ENCODE measurements around the gene TAS1R3. TPM values are rescaled to one million over a fixed set of nuclear protein-coding genes. Genes with fewer than 3 reads are reported as not detected.

Gene TAS1R3
- total RNA-seq, 2 experiments from 2014 or later, result 0.99 to 1.1 TPM

GRCh38 chr1:1325288-1326074, 5.6 kb upstream of the TAS1R3 start:
- TF ChIP-seq, protein P1, sequence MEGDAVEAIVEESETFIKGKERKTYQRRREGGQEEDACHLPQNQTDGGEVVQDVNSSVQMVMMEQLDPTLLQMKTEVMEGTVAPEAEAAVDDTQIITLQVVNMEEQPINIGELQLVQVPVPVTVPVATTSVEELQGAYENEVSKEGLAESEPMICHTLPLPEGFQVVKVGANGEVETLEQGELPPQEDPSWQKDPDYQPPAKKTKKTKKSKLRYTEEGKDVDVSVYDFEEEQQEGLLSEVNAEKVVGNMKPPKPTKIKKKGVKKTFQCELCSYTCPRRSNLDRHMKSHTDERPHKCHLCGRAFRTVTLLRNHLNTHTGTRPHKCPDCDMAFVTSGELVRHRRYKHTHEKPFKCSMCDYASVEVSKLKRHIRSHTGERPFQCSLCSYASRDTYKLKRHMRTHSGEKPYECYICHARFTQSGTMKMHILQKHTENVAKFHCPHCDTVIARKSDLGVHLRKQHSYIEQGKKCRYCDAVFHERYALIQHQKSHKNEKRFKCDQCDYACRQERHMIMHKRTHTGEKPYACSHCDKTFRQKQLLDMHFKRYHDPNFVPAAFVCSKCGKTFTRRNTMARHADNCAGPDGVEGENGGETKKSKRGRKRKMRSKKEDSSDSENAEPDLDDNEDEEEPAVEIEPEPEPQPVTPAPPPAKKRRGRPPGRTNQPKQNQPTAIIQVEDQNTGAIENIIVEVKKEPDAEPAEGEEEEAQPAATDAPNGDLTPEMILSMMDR (conservative IDR thresholded peaks at IDR 0.05; ENCODE audit: low read length), result no peak
- no peak for TF ChIP-seq EZH2phosphoT487 (IDR thresholded peaks at IDR 0.05; ENCODE audit: borderline replicate concordance, low read depth, low read length)
- Histone ChIP-seq H3K9me2 (ENCODE audit: insufficient read depth, low read length) (no peaks in the 10 kb centered on the region), H3K9me3 (ENCODE audit: low read length) (no peaks in the 10 kb centered on the region), H3K79me2 (ENCODE audit: insufficient read depth, low read depth, low read length) (peaks cover 40% of the 10 kb centered on the region), H3K4me3 (ENCODE audit: low read depth, low read length, poor library complexity, severe bottlenecking) (peak overlapping the region; percentile 84), H3K4me2 (ENCODE audit: low read length) (peak overlapping the region; percentile 95), H3K27ac (ENCODE audit: low read depth, low read length, poor library complexity, severe bottlenecking) (peak overlapping the region; percentile 36), H3K4me1 (ENCODE audit: insufficient read depth, low read length, poor library complexity, severe bottlenecking) (peaks cover 25% of the 10 kb centered on the region), H3K36me3 (ENCODE audit: insufficient read depth, low read length) (peaks cover 42% of the 10 kb centered on the region; the same call in 1 of the 2 replicates), H4K20me1 (ENCODE audit: insufficient read depth, low read length) (peaks cover 3% of the 10 kb centered on the region; the same call in 1 of the 2 replicates), H2AFZ (ENCODE audit: low read length) (no peak overlapping the region)
- no TSS peak for BruUV-seq (replicated peaks)
- peak; percentile 27 for DNase-seq (ENCODE audit: low spot score)
- intact Hi-C loops (cut with micrococcal nuclease; ENCODE audit: unreplicated experiment), result loop anchor here (2.0 kb wide), 2 partner anchors 17 to 49 kb away; partner anchors contain the start of genes AURKAIP1 and PUSL1
- ChIA-PET POLR2A (no interaction called here), CTCF (ENCODE audit: unreplicated experiment) (no interaction called here)

GRCh38 chr1:1326075-1326605, 4.9 kb upstream of the TAS1R3 start:
- TF ChIP-seq EZH2phosphoT487 (IDR thresholded peaks at IDR 0.05; ENCODE audit: borderline replicate concordance, low read depth, low read length), result no peak
- TF ChIP-seq, protein P1 (conservative IDR thresholded peaks at IDR 0.05; ENCODE audit: low read length), result no peak
- peaks cover 35% of the 10 kb centered on the region; the same call in 1 of the 2 replicates for H3K36me3 ChIP-seq (ENCODE audit: insufficient read depth, low read length)
- H4K20me1 ChIP-seq (ENCODE audit: insufficient read depth, low read length), result peaks cover 3% of the 10 kb centered on the region; the same call in 1 of the 2 replicates
- no peaks in the 10 kb centered on the region for H3K9me2 ChIP-seq (ENCODE audit: insufficient read depth, low read length)
- H3K4me1 ChIP-seq (ENCODE audit: insufficient read depth, low read length, poor library complexity, severe bottlenecking), result peaks cover 25% of the 10 kb centered on the region
- H3K27ac ChIP-seq (ENCODE audit: low read depth, low read length, poor library complexity, severe bottlenecking), result peak overlapping the region; percentile 36
- intact Hi-C loops (cut with micrococcal nuclease; ENCODE audit: unreplicated experiment), result no loop called here
- no peaks in the 10 kb centered on the region for H3K9me3 ChIP-seq (ENCODE audit: low read length)
- H3K4me2 ChIP-seq (ENCODE audit: low read length), result peak overlapping the region; percentile 95
- CTCF ChIA-PET (ENCODE audit: unreplicated experiment), result no interaction called here
- DNase-seq (ENCODE audit: low spot score), result peak; percentile 40
- POLR2A ChIA-PET, result no interaction called here
- no TSS peak for BruUV-seq (replicated peaks)
- peaks cover 35% of the 10 kb centered on the region for H3K79me2 ChIP-seq (ENCODE audit: insufficient read depth, low read depth, low read length)
- H2AFZ ChIP-seq (ENCODE audit: low read length), result no peak overlapping the region
- H3K4me3 ChIP-seq (ENCODE audit: low read depth, low read length, poor library complexity, severe bottlenecking), result peak overlapping the region; percentile 84

DNA sequence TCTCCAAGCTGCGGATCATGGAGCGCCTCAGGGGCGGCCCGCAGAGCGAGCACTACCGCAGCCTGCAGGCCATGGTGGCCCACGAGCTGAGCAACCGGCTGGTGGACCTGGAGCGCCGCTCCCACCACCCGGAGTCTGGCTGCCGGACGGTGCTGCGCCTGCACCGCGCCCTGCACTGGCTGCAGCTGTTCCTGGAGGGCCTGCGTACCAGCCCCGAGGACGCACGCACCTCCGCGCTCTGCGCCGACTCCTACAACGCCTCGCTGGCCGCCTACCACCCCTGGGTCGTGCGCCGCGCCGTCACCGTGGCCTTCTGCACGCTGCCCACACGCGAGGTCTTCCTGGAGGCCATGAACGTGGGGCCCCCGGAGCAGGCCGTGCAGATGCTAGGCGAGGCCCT, 3.8 kb upstream of the TAS1R3 start:
- Histone ChIP-seq H3K4me1 (ENCODE audit: insufficient read depth, low read length, poor library complexity, severe bottlenecking) (peaks cover 25% of the 10 kb centered on the region), H3K4me2 (ENCODE audit: low read length) (no peak overlapping the region), H3K4me3 (ENCODE audit: low read depth, low read length, poor library complexity, severe bottlenecking) (no peak overlapping the region), H4K20me1 (ENCODE audit: insufficient read depth, low read length) (peaks cover 3% of the 10 kb centered on the region; the same call in 1 of the 2 replicates), H3K9me3 (ENCODE audit: low read length) (no peaks in the 10 kb centered on the region), H3K27ac (ENCODE audit: low read depth, low read length, poor library complexity, severe bottlenecking) (no peak overlapping the region), H3K36me3 (ENCODE audit: insufficient read depth, low read length) (peaks cover 25% of the 10 kb centered on the region; the same call in 1 of the 2 replicates), H3K9me2 (ENCODE audit: insufficient read depth, low read length) (no peaks in the 10 kb centered on the region), H2AFZ (ENCODE audit: low read length) (no peak overlapping the region), H3K79me2 (ENCODE audit: insufficient read depth, low read depth, low read length) (peaks cover 23% of the 10 kb centered on the region)
- TF ChIP-seq EZH2phosphoT487 (IDR thresholded peaks at IDR 0.05; ENCODE audit: borderline replicate concordance, low read depth, low read length), result no peak
- TF ChIP-seq, protein P1 (conservative IDR thresholded peaks at IDR 0.05; ENCODE audit: low read length), result no peak
- intact Hi-C loops (cut with micrococcal nuclease; ENCODE audit: unreplicated experiment), result no loop called here
- BruUV-seq (replicated peaks), result TSS peak; percentile 61
- ChIA-PET CTCF (ENCODE audit: unreplicated experiment) (no interaction called here), POLR2A (no interaction called here)
- no peak for DNase-seq (ENCODE audit: low spot score)

Measured in OCI-LY7 (cell line).